ENCODE data around the gene GNAS-AS1.
A peak's percentile ranks its signal among the peaks of the same experiment; 100 is the strongest.

The GNAS-AS1 gene

GRCh38 chr20:58884966-58885365, 34.3 kb upstream of the GNAS-AS1 start:
- no peak for DNase-seq

GRCh38 chr20:58883241-58883691, 32.6 kb upstream of the GNAS-AS1 start:
- no peak for DNase-seq

- no peak for DNase-seq
Measured at GRCh38 chr20:58882704-58883089, 32.0 kb upstream of the GNAS-AS1 start.

- DNase-seq: no peak
Measured at GRCh38 chr20:58880994-58881752, 30.5 kb upstream of the GNAS-AS1 start.

- DNase-seq: no peak
Measured at GRCh38 chr20:58880441-58880840, 29.7 kb upstream of the GNAS-AS1 start.

GRCh38 chr20:58878399-58878798, 27.7 kb upstream of the GNAS-AS1 start:
- no peak for DNase-seq

GRCh38 chr20:58877976-58878360, 27.3 kb upstream of the GNAS-AS1 start:
- no peak for DNase-seq

GRCh38 chr20:58877050-58877975, 26.6 kb upstream of the GNAS-AS1 start:
- DNase-seq: no peak

GRCh38 chr20:58876437-58876836, 25.7 kb upstream of the GNAS-AS1 start:
- no peak for DNase-seq

GRCh38 chr20:58875541-58876134, 24.9 kb upstream of the GNAS-AS1 start:
- DNase-seq: no peak

GRCh38 chr20:58875111-58875510, 24.4 kb upstream of the GNAS-AS1 start:
- DNase-seq: no peak

- no peak for DNase-seq
Measured at GRCh38 chr20:58874469-58874868, 23.8 kb upstream of the GNAS-AS1 start.

GRCh38 chr20:58871533-58872102, 20.9 kb upstream of the GNAS-AS1 start:
- no peak for DNase-seq

GRCh38 chr20:58870293-58871014, 19.8 kb upstream of the GNAS-AS1 start:
- DNase-seq: peak; percentile 44

- no peak for DNase-seq
Measured at GRCh38 chr20:58869662-58870227, 19.0 kb upstream of the GNAS-AS1 start.

- DNase-seq: no peak
Measured at GRCh38 chr20:58868795-58869194, 18.1 kb upstream of the GNAS-AS1 start.

GRCh38 chr20:58867211-58867610, 16.5 kb upstream of the GNAS-AS1 start:
- no peak for DNase-seq

- no peak for DNase-seq
Measured at GRCh38 chr20:58865843-58866242, 15.1 kb upstream of the GNAS-AS1 start.

GRCh38 chr20:58864346-58864745, 13.6 kb upstream of the GNAS-AS1 start:
- DNase-seq: no peak

GRCh38 chr20:58863044-58863790, 12.5 kb upstream of the GNAS-AS1 start:
- no peak for DNase-seq
